Measurements from ENCODE around the gene CDC42BPA.

Gene CDC42BPA

GRCh38 chr1:227308367-227309336 lies 9.6 kb downstream of the CDC42BPA start:
- no peak overlapping the region for H3K4me3 ChIP-seq (ENCODE audit: control insufficient read depth, low read depth, low read length)
- DNase-seq (ENCODE audit: low read depth) = no peak
- no peak for TF ChIP-seq CTCF (conservative IDR thresholded peaks at IDR 0.05; ENCODE audit: control insufficient read depth, insufficient read depth, low read depth, low read length)

- TF ChIP-seq CTCF (conservative IDR thresholded peaks at IDR 0.05; ENCODE audit: control insufficient read depth, insufficient read depth, low read depth, low read length) = no peak
- H3K4me3 ChIP-seq (ENCODE audit: control insufficient read depth, low read depth, low read length) = no peak overlapping the region
- no peak for DNase-seq (ENCODE audit: low read depth)
Measured at GRCh38 chr1:227306689-227307088, 11.6 kb downstream of the CDC42BPA start.

- TF ChIP-seq CTCF (conservative IDR thresholded peaks at IDR 0.05; ENCODE audit: control insufficient read depth, insufficient read depth, low read depth, low read length) = no peak
- no peak overlapping the region for H3K4me3 ChIP-seq (ENCODE audit: control insufficient read depth, low read depth, low read length)
- DNase-seq (ENCODE audit: low read depth) = no peak
Measured at GRCh38 chr1:227305894-227306626, 12.2 kb downstream of the CDC42BPA start.

GRCh38 chr1:227304665-227305064 lies 13.6 kb downstream of the CDC42BPA start:
- no peak overlapping the region for H3K4me3 ChIP-seq (ENCODE audit: control insufficient read depth, low read depth, low read length)
- no peak for TF ChIP-seq CTCF (conservative IDR thresholded peaks at IDR 0.05; ENCODE audit: control insufficient read depth, insufficient read depth, low read depth, low read length)
- DNase-seq (ENCODE audit: low read depth) = no peak

GRCh38 chr1:227303662-227304061 lies 14.6 kb downstream of the CDC42BPA start:
- DNase-seq (ENCODE audit: low read depth) = no peak
- no peak overlapping the region for H3K4me3 ChIP-seq (ENCODE audit: control insufficient read depth, low read depth, low read length)
- TF ChIP-seq CTCF (conservative IDR thresholded peaks at IDR 0.05; ENCODE audit: control insufficient read depth, insufficient read depth, low read depth, low read length) = no peak

- no peak for TF ChIP-seq CTCF (conservative IDR thresholded peaks at IDR 0.05; ENCODE audit: control insufficient read depth, insufficient read depth, low read depth, low read length)
- H3K4me3 ChIP-seq (ENCODE audit: control insufficient read depth, low read depth, low read length) = no peak overlapping the region
- DNase-seq (ENCODE audit: low read depth) = no peak
Measured at GRCh38 chr1:227300682-227301081, 17.6 kb downstream of the CDC42BPA start.
